Stimulated activated CD8-positive, alpha-beta memory T cell treated with anti-CD3 and anti-CD28 coated beads, Interleukin-7, amount 100 ng/mL, for 48 hours (primary cell): Measurements from ENCODE around the gene TDRD12.
"Not testable (repeated sequence)": the region's sequence is repeated elsewhere in the genome, so short reads cannot be mapped to it uniquely, and the experiment has no call there.

Experiments used
- DNase-seq, 2 donors: peaks; one replicate each; pipeline ENCODE4 v3.0.0-alpha.2; 2020; ENCODE audit warnings: low read depth in 1 of 2; ENCODE audit errors: extremely low read depth in 1 of 2

TDRD12 gene

GRCh38 chr19:32691952-32692726 lies 27.4 kb upstream of the TDRD12 start:
- DNase-seq, result peak in 1 of 2 donors; percentile 33

DNA sequence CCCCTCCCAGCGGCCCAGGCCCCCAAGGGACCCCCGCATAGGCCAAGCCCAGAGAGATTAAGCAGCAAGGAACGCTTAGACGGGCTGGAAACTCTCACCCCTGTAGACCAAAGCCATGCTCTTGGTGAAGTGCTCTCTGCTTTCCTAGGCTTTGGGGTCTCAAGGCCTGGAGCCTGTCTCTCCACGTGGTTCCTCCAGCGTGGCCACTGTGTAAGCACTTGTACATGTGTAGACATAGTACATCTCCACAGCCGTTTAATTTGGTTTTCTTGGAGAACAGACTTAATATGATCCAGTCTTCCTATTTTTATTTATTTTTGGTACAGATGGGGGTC lies 26.9 kb upstream of the TDRD12 start:
- DNase-seq, result no peak

GRCh38 chr19:32693151-32694108 lies 26.1 kb upstream of the TDRD12 start:
- peak; percentile 21 to 38 for DNase-seq

- not testable (repeated sequence) for DNase-seq
Observed at GRCh38 chr19:32694316-32694715, 25.3 kb upstream of the TDRD12 start.

DNA sequence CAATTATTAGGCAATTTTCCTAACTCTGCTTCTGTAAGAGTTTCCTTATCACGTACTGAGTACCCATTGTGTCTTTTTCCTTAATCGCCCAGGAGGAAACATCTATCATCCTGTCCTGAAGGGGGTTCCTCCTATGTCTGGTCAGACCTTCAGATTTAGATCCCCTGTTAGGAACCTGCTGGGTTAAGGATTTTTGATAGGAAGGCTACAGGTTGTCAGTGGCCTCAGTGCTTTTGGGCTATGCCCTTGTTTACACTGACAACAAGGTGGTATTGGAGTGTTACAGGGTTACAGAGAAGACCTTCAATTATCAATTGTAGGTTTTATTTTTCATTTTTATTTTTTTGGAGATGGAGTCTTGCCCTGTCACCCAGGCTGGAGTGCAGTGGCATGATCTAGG lies 24.7 kb upstream of the TDRD12 start:
- DNase-seq, result not testable (repeated sequence)

DNA sequence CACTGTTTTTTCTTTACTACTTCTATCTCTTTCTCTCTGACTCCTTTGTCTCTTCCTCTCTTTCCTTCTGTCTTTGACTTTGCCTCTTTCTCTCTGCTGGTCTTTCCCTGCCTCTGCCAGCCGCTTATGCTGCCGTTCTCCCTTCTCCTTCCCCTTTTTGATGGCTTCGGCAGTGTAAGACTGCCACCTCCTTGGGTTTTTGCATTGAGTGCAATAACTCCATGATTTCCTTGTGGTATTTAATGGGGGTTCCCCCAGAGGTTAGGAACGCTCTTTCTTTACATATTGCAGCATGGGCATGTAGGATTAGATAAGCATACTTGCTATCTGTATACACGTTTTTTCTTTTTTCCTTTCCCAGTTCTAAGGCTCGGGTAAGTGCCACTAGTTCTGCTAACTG lies 24.1 kb upstream of the TDRD12 start:
- not testable (repeated sequence) for DNase-seq

DNA sequence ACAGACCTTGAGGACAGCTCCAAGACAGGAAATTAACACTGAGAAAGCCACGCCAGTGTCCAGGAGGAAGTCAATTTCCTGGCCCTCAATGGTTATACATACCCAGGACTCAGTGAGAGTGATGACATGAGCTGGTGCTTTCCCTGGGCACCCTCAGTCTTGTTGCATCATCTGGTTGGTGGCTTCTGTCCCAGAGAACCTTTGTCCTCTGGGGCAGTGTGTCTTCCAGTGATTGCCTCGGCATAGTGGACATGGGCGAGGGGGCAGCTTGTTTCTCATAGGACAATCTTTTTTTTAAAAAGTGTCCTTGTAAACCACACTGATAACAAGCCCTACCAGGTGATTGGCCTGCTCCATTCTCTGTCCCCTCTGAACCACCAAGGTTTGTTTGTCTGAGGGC lies 22.8 kb upstream of the TDRD12 start:
- DNase-seq, result not testable (repeated sequence)

GRCh38 chr19:32700129-32700528 lies 19.4 kb upstream of the TDRD12 start:
- not testable (repeated sequence) for DNase-seq

DNA sequence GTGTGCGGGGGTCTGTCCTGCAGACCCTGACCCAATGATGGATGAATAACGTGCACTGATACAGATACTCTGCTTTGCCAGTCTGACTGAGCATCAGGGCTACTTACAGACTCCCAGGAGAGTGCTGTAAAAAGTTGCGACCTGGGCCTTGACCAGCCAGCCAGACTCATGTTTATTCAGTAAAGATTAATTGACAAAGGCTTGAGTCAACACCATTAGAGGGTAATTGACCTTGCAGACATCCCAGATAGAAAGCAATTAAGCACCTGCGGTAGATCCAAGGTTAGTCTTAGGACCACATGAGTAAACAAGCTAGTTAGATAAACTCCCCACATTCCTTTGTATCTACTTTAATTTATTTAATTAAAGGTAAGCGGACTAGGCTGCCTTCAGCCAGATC lies 17.6 kb upstream of the TDRD12 start:
- no peak for DNase-seq

- not testable (repeated sequence) for DNase-seq
Observed at GRCh38 chr19:32704006-32704405, 15.6 kb upstream of the TDRD12 start.

- no peak for DNase-seq
Observed at GRCh38 chr19:32708457-32708856, 11.1 kb upstream of the TDRD12 start.

- no peak for DNase-seq
Observed at GRCh38 chr19:32709032-32709431, 10.5 kb upstream of the TDRD12 start.

DNA sequence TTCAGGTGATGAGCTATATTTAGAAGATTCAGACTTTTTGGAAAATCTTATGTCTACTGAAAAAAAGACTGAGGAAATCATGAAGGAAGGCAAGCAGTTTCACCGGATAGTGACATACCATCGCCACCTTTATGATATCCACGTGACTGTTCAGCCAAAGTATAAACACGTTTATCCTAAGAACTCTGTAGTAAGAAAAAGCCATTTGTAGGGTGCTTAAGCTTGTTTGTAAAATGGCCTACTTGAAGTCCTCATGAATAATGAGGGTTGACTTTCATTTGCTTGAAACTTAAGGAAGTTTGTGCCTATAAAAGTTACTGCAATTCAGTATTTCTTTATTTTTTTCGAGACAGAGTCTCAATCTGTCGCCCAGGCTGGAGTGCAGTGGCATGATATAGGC lies 7.8 kb upstream of the TDRD12 start:
- DNase-seq, result no peak

GRCh38 chr19:32716203-32716602 lies 3.4 kb upstream of the TDRD12 start:
- not testable (repeated sequence) for DNase-seq

- no peak for DNase-seq
Observed at GRCh38 chr19:32717496-32717895, 2.1 kb upstream of the TDRD12 start.

- no peak for DNase-seq
Observed at GRCh38 chr19:32718286-32718685, 1.3 kb upstream of the TDRD12 start.

- no peak for DNase-seq
Observed at GRCh38 chr19:32720216-32720935, 809 bp downstream of the TDRD12 start.

DNA sequence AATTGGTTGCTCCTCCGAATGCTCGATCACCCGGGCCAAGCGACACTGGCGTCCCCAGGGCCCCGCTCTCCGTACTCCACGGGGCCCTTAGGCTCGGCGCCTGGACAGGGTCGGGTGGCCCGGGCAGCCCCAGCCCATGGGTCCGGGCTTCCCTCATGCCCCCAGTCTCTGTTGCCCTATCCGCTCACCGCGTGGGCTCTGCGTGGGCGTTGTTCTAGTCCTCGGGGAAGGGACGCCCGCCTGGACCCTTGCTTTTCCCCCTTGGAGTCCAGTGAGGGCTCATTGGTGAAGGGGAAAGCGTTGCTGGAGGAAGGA lies 1.3 kb downstream of the TDRD12 start:
- DNase-seq, result no peak

DNA sequence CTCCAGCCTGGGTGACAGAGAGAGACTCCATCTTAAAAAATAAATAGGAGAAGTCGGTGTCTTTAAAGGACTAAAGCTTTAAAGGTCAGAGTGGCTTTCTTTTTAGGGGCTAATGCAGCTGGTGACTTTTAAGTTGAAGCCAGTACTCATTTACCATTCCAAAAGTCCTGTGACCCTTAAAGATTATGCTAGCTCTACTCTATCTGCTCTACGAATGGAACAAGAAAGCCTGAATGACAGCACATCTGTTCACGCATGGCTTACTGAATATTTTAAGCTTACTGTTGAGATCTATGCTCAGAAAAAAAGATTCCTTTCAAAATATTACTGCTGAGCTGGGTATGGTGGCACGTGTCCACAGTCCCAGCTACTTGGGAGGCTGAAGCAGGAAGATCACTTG lies 16.4 kb downstream of the TDRD12 start:
- DNase-seq, result no peak

GRCh38 chr19:32743021-32743420 lies 23.5 kb downstream of the TDRD12 start:
- no peak for DNase-seq

- no peak for DNase-seq
Observed at GRCh38 chr19:32743447-32743846, 23.9 kb downstream of the TDRD12 start.
